Subcutaneous adipose tissue (tissue), 4 donors: ENCODE data around the gene FST. TPM values are rescaled to one million over a fixed set of nuclear protein-coding genes. Genes with fewer than 3 reads are reported as not detected.

Experiments used
- total RNA-seq, 4 donors: library from RNA; depleted of rRNA; stranded (reverse); fragments of >200 nt; gene quantifications; one replicate each; pipeline ENCODE4 v1.1.0, GENCODE V29; 2016
- TF ChIP-seq, protein P1 (sequence below): fragments of 450-650 bp; IDR thresholded peaks from one replicate; pipeline ENCODE4 v1.5.1; 2016; ENCODE audit warnings: low read depth, mild to moderate bottlenecking, control low read depth, antibody characterized with exemption, moderate library complexity

FST gene
- total RNA-seq, 4 donors from 2014 or later, result 14.3 to 21.6 (median 16.9) TPM

DNA sequence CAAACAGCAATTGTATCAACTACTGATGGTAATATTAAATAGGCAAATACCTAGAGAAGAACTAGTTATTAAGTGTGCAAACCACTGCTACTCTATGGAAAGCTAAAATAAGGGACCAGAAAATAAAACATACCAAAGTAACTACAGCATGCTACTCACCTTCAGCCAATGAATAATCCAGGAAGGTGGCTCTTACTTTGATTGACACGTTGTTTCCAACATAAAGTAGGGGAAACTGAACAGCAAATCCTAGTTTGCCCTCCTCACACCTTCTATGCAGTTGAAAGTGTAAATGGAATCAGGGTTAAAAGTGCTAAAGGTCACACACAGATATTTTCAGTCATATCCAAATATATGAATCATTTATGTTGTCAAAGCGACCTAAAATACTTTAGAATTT is 5.1 kb upstream of the FST start:
- TF ChIP-seq, protein P1, sequence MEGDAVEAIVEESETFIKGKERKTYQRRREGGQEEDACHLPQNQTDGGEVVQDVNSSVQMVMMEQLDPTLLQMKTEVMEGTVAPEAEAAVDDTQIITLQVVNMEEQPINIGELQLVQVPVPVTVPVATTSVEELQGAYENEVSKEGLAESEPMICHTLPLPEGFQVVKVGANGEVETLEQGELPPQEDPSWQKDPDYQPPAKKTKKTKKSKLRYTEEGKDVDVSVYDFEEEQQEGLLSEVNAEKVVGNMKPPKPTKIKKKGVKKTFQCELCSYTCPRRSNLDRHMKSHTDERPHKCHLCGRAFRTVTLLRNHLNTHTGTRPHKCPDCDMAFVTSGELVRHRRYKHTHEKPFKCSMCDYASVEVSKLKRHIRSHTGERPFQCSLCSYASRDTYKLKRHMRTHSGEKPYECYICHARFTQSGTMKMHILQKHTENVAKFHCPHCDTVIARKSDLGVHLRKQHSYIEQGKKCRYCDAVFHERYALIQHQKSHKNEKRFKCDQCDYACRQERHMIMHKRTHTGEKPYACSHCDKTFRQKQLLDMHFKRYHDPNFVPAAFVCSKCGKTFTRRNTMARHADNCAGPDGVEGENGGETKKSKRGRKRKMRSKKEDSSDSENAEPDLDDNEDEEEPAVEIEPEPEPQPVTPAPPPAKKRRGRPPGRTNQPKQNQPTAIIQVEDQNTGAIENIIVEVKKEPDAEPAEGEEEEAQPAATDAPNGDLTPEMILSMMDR, result no peak

DNA sequence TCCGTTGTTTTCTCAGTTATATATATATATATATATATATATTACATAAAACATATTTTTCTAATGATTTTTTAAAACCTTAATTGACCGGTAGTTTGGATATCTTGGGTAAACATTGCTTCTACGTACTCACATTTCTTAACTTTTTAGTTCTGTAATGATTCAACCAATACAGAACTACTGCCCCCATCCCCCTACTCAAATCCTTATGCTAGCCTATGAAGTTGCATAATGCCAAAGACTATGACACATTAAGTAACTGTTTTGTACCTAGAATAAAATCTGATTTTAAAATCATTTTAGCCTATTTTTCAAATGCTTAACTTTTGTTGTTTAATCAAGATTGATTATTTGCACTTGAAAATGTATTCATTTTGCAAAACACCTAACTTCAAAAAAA is 4.4 kb upstream of the FST start:
- TF ChIP-seq, protein P1, result no peak

DNA sequence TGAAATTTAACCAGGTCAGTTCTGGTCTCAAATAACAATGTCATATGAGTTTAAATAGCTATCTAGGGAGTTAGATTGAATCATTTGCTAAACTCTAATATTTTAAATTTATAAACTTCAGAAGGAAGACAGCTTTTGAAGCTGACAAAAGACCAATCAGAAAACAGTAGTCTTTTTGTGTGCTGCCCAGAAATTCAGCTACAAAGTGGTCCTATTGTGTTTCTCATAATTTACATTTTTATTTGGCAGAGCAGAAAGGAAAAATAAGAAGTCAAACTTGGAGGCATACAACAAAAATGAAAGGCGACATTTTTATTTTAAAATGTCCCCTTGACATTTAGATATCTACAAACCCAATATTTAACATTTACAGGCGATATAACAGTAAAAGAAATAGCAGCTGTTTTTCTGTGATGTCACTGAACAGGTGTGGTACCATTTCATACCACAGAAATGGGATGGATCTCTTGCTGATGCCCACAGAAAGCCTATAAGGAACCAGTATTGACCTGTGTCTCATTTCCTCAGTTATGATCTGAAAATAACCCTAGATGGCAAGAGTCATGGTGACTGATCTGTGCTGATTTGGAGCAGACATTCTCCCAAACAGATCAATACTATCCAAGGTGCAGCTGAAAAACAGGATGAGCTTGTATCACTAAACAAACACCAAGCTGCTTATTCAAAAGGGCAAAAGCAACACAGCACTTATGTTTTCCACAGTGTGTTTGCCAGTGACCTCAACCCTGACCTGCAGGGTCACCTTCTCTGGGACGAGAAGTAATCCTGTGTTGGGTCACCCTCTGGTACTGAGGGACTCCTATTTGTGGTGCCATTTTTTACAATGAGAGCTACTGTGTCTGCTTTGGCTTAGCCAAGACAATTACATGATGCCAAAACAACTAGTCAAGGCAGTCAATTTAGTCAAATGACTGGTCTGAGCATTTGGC is 3.6 kb upstream of the FST start:
- TF ChIP-seq, protein P1, result no peak

DNA sequence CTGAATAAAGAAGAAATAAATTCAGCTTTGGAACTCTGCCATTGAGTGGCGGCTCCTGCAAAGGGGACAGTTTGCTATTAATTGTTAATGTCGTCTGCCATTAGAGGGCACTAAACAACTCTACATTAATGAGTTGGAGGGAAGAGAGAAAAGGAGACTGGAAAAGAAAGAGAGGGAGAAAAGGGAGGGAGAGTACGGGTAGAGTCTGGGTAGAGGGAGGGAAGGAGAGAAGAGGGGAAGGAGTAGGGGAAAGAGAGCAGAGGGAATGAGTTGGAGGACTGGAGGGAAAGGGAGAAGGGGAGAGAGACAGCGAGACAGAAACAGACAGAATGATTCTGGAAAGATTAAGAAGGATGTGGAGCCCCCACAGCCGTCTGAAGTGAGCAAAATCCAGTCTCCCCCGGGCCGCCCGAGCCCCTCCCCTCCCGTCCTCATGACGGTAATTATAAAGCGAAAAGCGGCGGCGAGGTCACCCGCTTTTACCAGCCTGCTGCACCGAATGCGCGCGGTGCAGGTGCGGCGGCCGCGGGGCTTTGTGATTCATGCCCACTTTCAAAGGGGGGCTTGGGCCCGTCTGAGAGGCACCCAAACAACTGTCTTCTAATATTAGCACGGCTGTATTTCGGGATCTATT is 1.9 kb upstream of the FST start:
- TF ChIP-seq, protein P1, result no peak

DNA sequence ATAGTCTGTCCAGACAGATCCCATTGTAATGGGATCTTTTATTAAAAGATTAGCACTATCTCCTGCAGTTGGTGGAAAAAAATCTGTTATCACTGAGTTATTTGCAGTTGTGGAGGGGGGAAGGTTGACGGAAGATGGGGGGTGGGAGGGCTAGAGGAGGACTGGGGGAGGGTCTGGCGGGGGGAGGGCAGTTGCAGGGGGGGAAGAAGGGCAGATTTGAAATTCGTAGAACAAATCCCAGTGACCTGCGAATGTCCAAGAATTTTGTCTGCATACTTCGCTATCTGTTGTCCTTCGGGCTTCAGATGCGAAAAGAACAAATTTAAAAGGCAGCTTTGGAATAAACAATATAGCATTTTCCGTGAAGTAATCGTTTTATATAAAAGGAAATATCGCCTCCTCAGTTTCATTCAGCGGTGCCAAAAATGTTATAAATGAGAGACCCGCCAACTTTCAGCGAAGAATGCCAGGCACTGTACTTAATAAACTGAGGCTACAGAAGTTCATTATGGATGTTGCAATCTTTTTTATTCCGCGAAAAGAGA is 1.3 kb upstream of the FST start:
- TF ChIP-seq, protein P1, result no peak

DNA sequence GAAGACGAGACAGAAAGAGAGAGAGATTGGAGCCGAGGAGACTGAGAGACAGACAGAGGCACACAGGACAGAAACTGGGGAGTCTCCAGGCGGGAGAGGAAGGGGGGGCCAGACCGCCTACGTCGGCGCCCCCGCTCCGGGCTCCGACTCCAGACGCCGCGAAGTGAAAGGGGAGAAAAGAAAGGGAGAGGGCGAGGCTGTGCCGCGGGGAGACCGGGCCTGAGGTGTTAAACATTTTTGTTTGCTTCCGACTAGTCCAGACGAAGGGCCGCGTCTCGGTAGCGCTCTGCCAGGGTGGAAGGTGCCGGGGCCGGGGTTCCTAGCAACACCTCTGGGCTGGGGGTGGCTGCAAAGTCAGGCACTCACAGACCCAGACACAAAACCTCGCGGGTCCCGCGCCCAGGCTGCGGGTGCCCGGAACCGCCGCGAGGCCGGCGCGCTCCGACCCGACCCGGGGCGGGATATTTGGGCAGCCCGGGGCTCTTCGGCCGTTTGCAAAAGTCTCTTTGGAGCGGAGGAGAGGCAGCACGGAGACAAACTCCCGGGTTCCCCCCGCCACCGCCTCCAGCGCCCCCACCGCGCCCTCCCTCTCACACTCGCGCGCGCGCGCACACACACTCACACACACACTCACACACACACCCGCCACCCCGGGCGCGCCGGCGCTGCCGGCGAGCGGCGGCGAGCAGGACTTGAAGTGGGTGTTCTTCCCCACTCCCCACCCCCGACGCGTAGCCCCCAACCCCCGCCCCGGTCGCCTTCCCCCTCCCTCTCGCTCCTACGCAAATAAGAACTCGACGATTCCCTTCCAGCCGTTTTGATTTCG is 626 bp upstream of the FST start:
- TF ChIP-seq, protein P1, result no peak
